Endodermal cell (in vitro differentiated cells): ENCODE measurements around the gene ZNF189. TPM values are rescaled to one million over a fixed set of nuclear protein-coding genes. Genes with fewer than 3 reads are reported as not detected.
A peak's percentile ranks its signal among the peaks of the same experiment; 100 is the strongest.

Experiments used
- DNase-seq: peaks from one replicate; pipeline ENCODE4 v3.0.0-alpha.2; 2017
- H3K27ac ChIP-seq: 2 replicates; pipeline ENCODE4 v1.5.1; 2013; ENCODE audit warnings: mild to moderate bottlenecking, low read depth, low read length, moderate library complexity
- H3K27me3 ChIP-seq: 2 replicates; pipeline ENCODE4 v1.6.1; 2013; ENCODE audit warnings: mild to moderate bottlenecking, low read length, moderate library complexity; ENCODE audit not compliant: insufficient read depth, control insufficient read depth, poor library complexity, severe bottlenecking
- H3K36me3 ChIP-seq: 2 replicates; pipeline ENCODE4 v1.7.0; 2013; ENCODE audit warnings: mild to moderate bottlenecking, low read length, moderate library complexity; ENCODE audit not compliant: control insufficient read depth, insufficient read depth
- H3K4me1 ChIP-seq: one replicate; pipeline ENCODE4 v1.7.0; 2013; ENCODE audit warnings: low read length; ENCODE audit not compliant: control insufficient read depth, insufficient read depth
- H3K4me3 ChIP-seq: 2 replicates; pipeline ENCODE4 v1.5.1; 2013; ENCODE audit warnings: mild to moderate bottlenecking, low read length, moderate library complexity
- H3K9ac ChIP-seq: 2 replicates; pipeline ENCODE4 v1.6.1; 2013; ENCODE audit warnings: mild to moderate bottlenecking, low read length, moderate library complexity; ENCODE audit not compliant: poor library complexity, severe bottlenecking; ENCODE audit errors: extremely low read depth
- H3K9me3 ChIP-seq: 2 replicates; pipeline ENCODE4 v1.6.1; 2013; ENCODE audit warnings: mild to moderate bottlenecking, low read length, moderate library complexity; ENCODE audit not compliant: control insufficient read depth
- H3K27ac Mint-ChIP-seq: 2 replicates; pipeline ENCODE4 v1.8.0; 2020; ENCODE audit warnings: mixed read lengths
- H3K27me3 Mint-ChIP-seq: 2 replicates; pipeline ENCODE4 v1.8.0; 2021; ENCODE audit warnings: mild to moderate bottlenecking, mixed read lengths; ENCODE audit not compliant: insufficient read depth
- H3K36me3 Mint-ChIP-seq: 2 replicates; pipeline ENCODE4 v1.8.0; 2020; ENCODE audit warnings: low read depth, mixed read lengths
- H3K4me1 Mint-ChIP-seq: 2 replicates; pipeline ENCODE4 v1.8.0; 2020; ENCODE audit warnings: mixed read lengths
- H3K4me3 Mint-ChIP-seq: 2 replicates; pipeline ENCODE4 v1.8.0; 2020; ENCODE audit warnings: mild to moderate bottlenecking, moderate library complexity, mixed read lengths
- H3K9me3 Mint-ChIP-seq: 2 replicates; pipeline ENCODE4 v1.8.0; 2020; ENCODE audit warnings: mild to moderate bottlenecking, mixed read lengths
- CTCF ChIP-seq: fragments of 200-600 bp; sonication (generic); conservative IDR thresholded peaks from 2 replicates; pipeline ENCODE4 v1.5.0; 2021; ENCODE audit warnings: antibody characterized with exemption, mild to moderate bottlenecking
- WGBS, 2 experiments: methylation state at CpG; one replicate each; pipeline versions ENCODE4 v1.1.5 to v1.1.7; 2013; ENCODE audit warnings: missing lambda C conversion rate in 2 of 2, mixed read lengths in 1 of 2; ENCODE audit not compliant: insufficient coverage in 1 of 2, insufficient read length in 1 of 2; 5-methylcytosine and 5-hydroxymethylcytosine counted together
- total RNA-seq, 2 donors: library from RNA; stranded (reverse); fragmentation: NEBNext Ultra II Directional in 1 of 2; extraction: Animal tissue kit (Norgen Biotek cat#: 25700) in 1 of 2; gene quantifications; 2 replicates in 1 of 2; 3 replicates in 1 of 2; pipeline ENCODE4 v1.2.1, GENCODE V29; 2021

The ZNF189 gene
- total RNA-seq, 2 donors from 2014 or later = 16.0 to 20.5 TPM

GRCh38 chr9:101445353-101446029 lies 46.8 kb downstream of the ZNF189 start:
- Histone ChIP-seq H3K4me1 (no peaks in the 10 kb centered on the region), H3K27me3 (no peaks in the 10 kb centered on the region), H3K9me3 (no peaks in the 10 kb centered on the region), H3K4me3 (no peak overlapping the region), H3K27ac (no peak overlapping the region), H3K36me3 (no peaks in the 10 kb centered on the region), H3K9ac (no peak overlapping the region)
- Mint-ChIP-seq H3K36me3 (no peaks in the 10 kb centered on the region), H3K27me3 (peaks cover 2% of the 10 kb centered on the region), H3K4me3 (no peak overlapping the region), H3K9me3 (peaks cover 2% of the 10 kb centered on the region), H3K4me1 (peaks cover 1% of the 10 kb centered on the region), H3K27ac (no peak overlapping the region)
- DNase-seq = no peak
- no peak for TF ChIP-seq CTCF
- WGBS, 2 experiments = 86 to 100% methylated on average over 2 to 5 of the region's 5 CpGs

GRCh38 chr9:101446732-101447131 lies 48.1 kb downstream of the ZNF189 start:
- Mint-ChIP-seq H3K4me1 (peaks cover 1% of the 10 kb centered on the region), H3K27me3 (peaks cover 2% of the 10 kb centered on the region), H3K36me3 (no peaks in the 10 kb centered on the region), H3K9me3 (peaks cover 5% of the 10 kb centered on the region), H3K27ac (no peak overlapping the region), H3K4me3 (no peak overlapping the region)
- H3K4me3 ChIP-seq = no peak overlapping the region
- H3K9me3 ChIP-seq = no peaks in the 10 kb centered on the region
- no peak for DNase-seq
- no peaks in the 10 kb centered on the region for H3K4me1 ChIP-seq
- H3K9ac ChIP-seq = no peak overlapping the region
- H3K36me3 ChIP-seq = no peaks in the 10 kb centered on the region
- no peak overlapping the region for H3K27ac ChIP-seq
- TF ChIP-seq CTCF = no peak
- H3K27me3 ChIP-seq = no peaks in the 10 kb centered on the region

GRCh38 chr9:101448680-101449070 lies 50.0 kb downstream of the ZNF189 start:
- H3K9me3 ChIP-seq = peaks cover 9% of the 10 kb centered on the region
- H3K36me3 ChIP-seq = no peaks in the 10 kb centered on the region
- no peak for TF ChIP-seq CTCF
- WGBS, 2 experiments = 74 to 86% methylated on average over 2 to 3 of the region's 4 CpGs
- peaks cover 1% of the 10 kb centered on the region for H3K4me1 Mint-ChIP-seq
- peak overlapping the region; percentile 69 for H3K4me3 Mint-ChIP-seq
- DNase-seq = no peak
- no peaks in the 10 kb centered on the region for H3K36me3 Mint-ChIP-seq
- no peak overlapping the region for H3K4me3 ChIP-seq
- no peaks in the 10 kb centered on the region for H3K27me3 ChIP-seq
- H3K27ac ChIP-seq = no peak overlapping the region
- H3K27ac Mint-ChIP-seq = no peak overlapping the region
- H3K27me3 Mint-ChIP-seq = peaks cover 2% of the 10 kb centered on the region
- H3K9ac ChIP-seq = no peak overlapping the region
- peaks cover 23% of the 10 kb centered on the region for H3K9me3 Mint-ChIP-seq
- H3K4me1 ChIP-seq = no peaks in the 10 kb centered on the region
